ENCODE results near the gene RNF19B.

DNA sequence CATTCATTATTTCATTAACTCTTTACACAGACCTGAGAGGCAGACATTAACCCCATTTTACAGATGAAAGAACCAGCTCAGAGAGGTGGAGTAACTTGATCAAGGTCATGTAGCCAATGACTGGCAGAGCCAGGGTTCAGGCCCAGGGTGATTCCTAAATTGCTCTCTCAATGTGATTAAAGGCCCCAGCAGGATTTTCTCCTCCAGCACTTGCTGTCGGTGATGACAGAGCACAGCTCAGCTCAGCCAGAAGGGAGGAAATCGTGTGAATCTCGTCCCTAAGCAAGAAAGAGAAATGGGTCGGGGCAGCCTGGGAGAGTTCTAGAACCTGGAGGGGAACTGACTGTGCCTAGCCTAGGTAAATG lies 19.5 kb upstream of the RNF19B start:
- TF ChIP-seq CTCF (IDR thresholded peaks at IDR 0.05) (no peak), POLR2A (IDR thresholded peaks at IDR 0.05) (no peak)

Measured in tibial nerve (tissue), 3 donors.